IMR-90 (cell line): Measurements from ENCODE around the gene ALDH18A1. TPM values are rescaled to one million over a fixed set of nuclear protein-coding genes. Genes with fewer than 3 reads are reported as not detected.

Experiments
- ATAC-seq: fragments of 200-7000 bp; cut with Tn5 transposase; 2 replicates; pipeline ENCODE4 v1.9.1; 2020; ENCODE audit warnings: low read depth, mild to moderate bottlenecking, moderate library complexity
- BruUV-seq: library from RNA; stranded (reverse); fragments of 400-500 nt; replicated peaks from 2 replicates; lab custom pipeline; 2021; lab: Mats Ljungman, UMichigan
- CTCF ChIA-PET: fragments of 300-600 bp; formaldehyde crosslinking; extraction: SDS; loops from one replicate; lab custom pipeline; 2021; ENCODE audit warnings: antibody characterized with exemption; lab: Yijun Ruan, JAX
- POLR2A ChIA-PET: fragments of 300-600 bp; sonication (Branson Sonifier 250); formaldehyde crosslinking; loops from one replicate; lab custom pipeline; 2022; ENCODE audit warnings: antibody characterized with exemption; ENCODE audit not compliant: unreplicated experiment; lab: Charles Lee
- DNase-seq: peaks from one replicate; pipeline ENCODE4 v3.0.0; 2013
- H2AFZ ChIP-seq: replicated peaks from 2 replicates; pipeline ENCODE3; 2013; ENCODE audit warnings: low read length, mild to moderate bottlenecking; ENCODE audit not compliant: poor library complexity
- H2AK5ac ChIP-seq: 2 replicates; pipeline ENCODE4 v1.6.1; 2013; ENCODE audit warnings: low read depth, low read length, inconsistent platforms
- H2AK9ac ChIP-seq: replicated peaks from 2 replicates; pipeline ENCODE3; 2013; ENCODE audit warnings: mild to moderate bottlenecking, low read depth, low read length, moderate library complexity; ENCODE audit not compliant: poor library complexity
- H2BK120ac ChIP-seq: 2 replicates; pipeline ENCODE4 v1.6.1; 2013; ENCODE audit warnings: low read depth, low read length, inconsistent platforms
- H2BK15ac ChIP-seq: 3 replicates; pipeline ENCODE4 v1.6.1; 2013; ENCODE audit warnings: low read depth, low read length, inconsistent platforms
- H2BK20ac ChIP-seq: 2 replicates; pipeline ENCODE4 v1.6.1; 2013; ENCODE audit warnings: low read depth, mild to moderate bottlenecking, inconsistent platforms, low read length, moderate library complexity
- H2BK5ac ChIP-seq: 2 replicates; pipeline ENCODE4 v1.6.1; 2013; ENCODE audit warnings: mild to moderate bottlenecking, low read depth, low read length, inconsistent platforms; ENCODE audit not compliant: poor library complexity, severe bottlenecking
- H3K14ac ChIP-seq: replicated peaks from 2 replicates; pipeline ENCODE4 v1.6.1; 2013; ENCODE audit warnings: low read depth, low read length, inconsistent platforms
- H3K18ac ChIP-seq: 2 replicates; pipeline ENCODE4 v1.6.1; 2013; ENCODE audit warnings: low read depth, low read length, control low read depth
- H3K23ac ChIP-seq: 2 replicates; pipeline ENCODE4 v1.6.1; 2013; ENCODE audit warnings: low read depth, low read length, inconsistent platforms
- H3K27ac ChIP-seq: 2 replicates; pipeline ENCODE4 v1.5.1; 2013; ENCODE audit warnings: mild to moderate bottlenecking, control low read depth, low read length; ENCODE audit not compliant: insufficient read depth
- H3K27me3 ChIP-seq: 2 replicates; pipeline ENCODE4 v1.6.1; 2013; ENCODE audit warnings: low read length; ENCODE audit not compliant: control insufficient read depth, insufficient read depth
- H3K36me3 ChIP-seq: 2 replicates; pipeline ENCODE4 v1.6.1; 2013; ENCODE audit warnings: low read length, mixed read lengths; ENCODE audit not compliant: control insufficient read depth, insufficient read depth
- H3K4ac ChIP-seq: 2 replicates; pipeline ENCODE4 v1.6.1; 2013; ENCODE audit warnings: low read depth, low read length, inconsistent platforms
- H3K4me1 ChIP-seq: 2 replicates; pipeline ENCODE4 v1.6.1; 2013; ENCODE audit warnings: low read length, mixed read lengths; ENCODE audit not compliant: control insufficient read depth, insufficient read depth
- H3K4me2 ChIP-seq: 2 replicates; pipeline ENCODE4 v1.6.1; 2013; ENCODE audit warnings: low read depth, mild to moderate bottlenecking, control low read depth, low read length, moderate library complexity
- H3K4me3 ChIP-seq: 2 replicates; pipeline ENCODE4 v1.5.1; 2013; ENCODE audit warnings: low read depth, mild to moderate bottlenecking, control low read depth, low read length, moderate library complexity; ENCODE audit not compliant: insufficient read depth
- H3K56ac ChIP-seq: 2 replicates; pipeline ENCODE4 v1.6.1; 2013; ENCODE audit warnings: low read length, inconsistent platforms; ENCODE audit not compliant: insufficient read depth; ENCODE audit errors: extremely low read depth
- H3K79me1 ChIP-seq, 2 experiments: 2 replicates each; pipeline ENCODE4 v1.6.1; 2013; ENCODE audit warnings: low read length in 2 of 2, inconsistent platforms in 1 of 2, low read depth in 1 of 2
- H3K9ac ChIP-seq: 2 replicates; pipeline ENCODE4 v1.6.1; 2013; ENCODE audit warnings: low read depth, low read length, control low read depth
- H3K9me1 ChIP-seq: 2 replicates; pipeline ENCODE4 v1.6.1; 2013; ENCODE audit warnings: low read length, inconsistent platforms; ENCODE audit not compliant: insufficient read depth
- H3K9me3 ChIP-seq: 2 replicates; pipeline ENCODE4 v1.6.1; 2013; ENCODE audit warnings: low read length; ENCODE audit not compliant: control insufficient read depth, insufficient read depth
- H4K20me1 ChIP-seq: 2 replicates; pipeline ENCODE4 v1.6.1; 2013; ENCODE audit warnings: low read length, inconsistent platforms; ENCODE audit not compliant: insufficient read depth
- H4K5ac ChIP-seq: 2 replicates; pipeline ENCODE4 v1.6.1; 2013; ENCODE audit warnings: mild to moderate bottlenecking, low read depth, low read length, control low read depth
- H4K8ac ChIP-seq, 2 experiments: 2 replicates each; pipeline ENCODE4 v1.6.1; 2013; ENCODE audit warnings: low read depth in 2 of 2, low read length in 2 of 2, control low read depth in 1 of 2, inconsistent platforms in 1 of 2
- H4K91ac ChIP-seq: 2 replicates; pipeline ENCODE4 v1.6.1; 2013; ENCODE audit warnings: low read depth, low read length, inconsistent platforms; ENCODE audit not compliant: insufficient read depth
- BHLHE40 ChIP-seq: fragments of 150-350 bp; IDR thresholded peaks from 2 replicates; pipeline ENCODE4 v1.6.1; 2016; ENCODE audit warnings: mild to moderate bottlenecking, low read depth, low read length
- CEBPB ChIP-seq: IDR thresholded peaks from 2 replicates; pipeline ENCODE4 v1.6.1; 2012; ENCODE audit warnings: low read depth, low read length, improper control_type of control experiment
- CHD1 ChIP-seq: IDR thresholded peaks from 2 replicates; pipeline ENCODE4 v1.6.1; 2012; ENCODE audit warnings: low read depth, low read length, improper control_type of control experiment
- FOS ChIP-seq: fragments of 150-350 bp; IDR thresholded peaks from 2 replicates; pipeline ENCODE4 v1.6.1; 2016; ENCODE audit warnings: low read depth, low read length
- MAFK ChIP-seq: IDR thresholded peaks from 2 replicates; pipeline ENCODE4 v1.6.1; 2012; ENCODE audit warnings: low read depth, low read length, improper control_type of control experiment
- MAZ ChIP-seq: IDR thresholded peaks from 2 replicates; pipeline ENCODE4 v1.6.1; 2012; ENCODE audit warnings: low read depth, mild to moderate bottlenecking, low read length, improper control_type of control experiment, moderate library complexity, borderline replicate concordance
- MXI1 ChIP-seq: IDR thresholded peaks from 2 replicates; pipeline ENCODE4 v1.6.1; 2012; ENCODE audit warnings: low read depth, mild to moderate bottlenecking, low read length, moderate library complexity, borderline replicate concordance
- NFE2L2 ChIP-seq: fragments of 150-350 bp; IDR thresholded peaks from 2 replicates; pipeline ENCODE4 v1.6.1; 2016; ENCODE audit warnings: low read depth, mild to moderate bottlenecking, low read length
- POLR2A ChIP-seq: IDR thresholded peaks from 2 replicates; pipeline ENCODE4 v1.6.1; 2012; ENCODE audit warnings: mild to moderate bottlenecking, low read depth, low read length
- RAD21 ChIP-seq: IDR thresholded peaks from 2 replicates; pipeline ENCODE4 v1.6.1; 2012; ENCODE audit warnings: low read length, improper control_type of control experiment
- RCOR1 ChIP-seq: IDR thresholded peaks from 2 replicates; pipeline ENCODE4 v1.6.1; 2012; ENCODE audit warnings: mild to moderate bottlenecking, low read length, improper control_type of control experiment; ENCODE audit not compliant: insufficient replicate concordance
- RFX5 ChIP-seq: IDR thresholded peaks from 2 replicates; pipeline ENCODE4 v1.8.0; 2012; ENCODE audit warnings: low read depth, mild to moderate bottlenecking, low read length, moderate library complexity
- SMC3 ChIP-seq: fragments of 150-350 bp; IDR thresholded peaks from 2 replicates; pipeline ENCODE4 v1.6.1; 2016; ENCODE audit warnings: low read depth, mild to moderate bottlenecking, antibody characterized with exemption, low read length, moderate library complexity
- WGBS, 2 experiments: methylation state at CpG; one replicate each; pipeline versions ENCODE4 v1.1.5 to v1.1.7; 2013; ENCODE audit warnings: missing lambda C conversion rate in 2 of 2; ENCODE audit not compliant: insufficient read length in 1 of 2; ENCODE audit errors: extremely low coverage in 2 of 2; 5-methylcytosine and 5-hydroxymethylcytosine counted together
- dilution Hi-C: fragments of 300-500 bp; cut with HindIII; formaldehyde crosslinking; loops from one replicate; pipeline ENCODE4 v1.14.3; 2018; ENCODE audit warnings: low sequenced_read_pairs; ENCODE audit not compliant: unreplicated experiment
- in situ Hi-C: fragments of 300-500 bp; cut with MboI; formaldehyde crosslinking; loops from 3 replicates; pipeline ENCODE4 v1.14.3; 2019; ENCODE audit warnings: low sequenced_read_pairs, inconsistent platforms, mixed read lengths
- intact Hi-C: fragments of 100-400 bp; cut with micrococcal nuclease; formaldehyde crosslinking; loops from 2 replicates; pipeline ENCODE4 v1.10.0; 2022
- polyA plus RNA-seq, 3 experiments: library from polyadenylated mRNA; depleted of rRNA; stranded (reverse); fragments of >200 nt; gene quantifications; 2 replicates each; pipeline ENCODE4 v1.2.3, GENCODE V29; 2012; ENCODE audit warnings: low replicate concordance in 1 of 3
- total RNA-seq: library from RNA; depleted of rRNA; stranded (reverse); fragments of >200 nt; gene quantifications from 2 replicates; pipeline ENCODE4 v1.2.3, GENCODE V29; 2012
- TF ChIP-seq, protein P1 (sequence below): conservative IDR thresholded peaks from 2 replicates; pipeline ENCODE4 v1.5.1; 2012; ENCODE audit warnings: mild to moderate bottlenecking, low read depth, low read length, improper control_type of control experiment
- TF ChIP-seq, protein P2 (sequence below): fragments of 150-350 bp; IDR thresholded peaks from 2 replicates; pipeline ENCODE4 v1.6.1; 2016; ENCODE audit warnings: low read depth, mild to moderate bottlenecking, low read length, moderate library complexity, borderline replicate concordance
- TF ChIP-seq, protein P3 (sequence below): fragments of 150-350 bp; IDR thresholded peaks from 2 replicates; pipeline ENCODE4 v1.6.1; 2017; ENCODE audit warnings: mild to moderate bottlenecking, antibody characterized with exemption, low read length, low read depth

The ALDH18A1 gene
- total and polyA plus RNA-seq, 2 of the 4 experiments (the other 2 are of a cell fraction): 93.4 to 232 TPM

DNA sequence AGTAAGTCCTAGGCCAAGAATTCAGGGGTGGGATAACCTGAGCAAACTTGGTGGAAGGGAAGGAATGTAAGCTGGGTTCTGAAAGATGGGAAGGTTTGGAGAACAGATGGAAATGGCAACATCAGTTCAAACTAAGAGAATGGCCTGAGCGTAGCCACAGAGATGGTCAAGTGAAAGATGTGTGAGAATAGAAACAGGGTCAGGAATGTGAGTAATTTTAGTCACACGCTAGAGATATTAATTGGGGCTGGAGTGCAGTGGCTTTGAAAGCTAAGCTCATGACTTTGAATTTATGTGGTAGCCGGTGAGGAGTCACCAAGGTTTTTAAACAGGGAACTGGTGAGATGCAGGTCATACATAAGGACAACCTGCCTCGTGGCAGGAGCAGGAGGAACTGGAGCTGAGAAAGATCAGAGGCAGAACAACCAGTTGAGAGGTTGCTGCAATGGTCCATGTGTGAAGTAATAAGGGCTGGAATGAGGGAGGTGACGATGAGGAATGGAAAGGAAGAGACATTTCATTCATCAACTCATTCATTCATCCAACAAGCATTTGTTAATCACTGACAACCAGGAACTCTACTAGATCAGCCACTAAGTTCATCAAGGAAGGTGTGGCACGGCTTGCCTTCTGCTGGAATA, 82.4 kb downstream of the ALDH18A1 start:
- Histone ChIP-seq H2AFZ (no peak overlapping the region), H2AK5ac (no peak overlapping the region), H2AK9ac (no peak overlapping the region), H3K36me3 (no peaks in the 10 kb centered on the region), H3K9me1 (no peaks in the 10 kb centered on the region), H2BK120ac (no peak overlapping the region), H3K4me3 (no peak overlapping the region), H2BK5ac (no peak overlapping the region), H3K27me3 (peaks cover 5% of the 10 kb centered on the region), H3K4ac (no peak overlapping the region), H3K56ac (no peak overlapping the region), H3K79me1 (no peaks in the 10 kb centered on the region), H3K23ac (no peak overlapping the region), H3K9me3 (no peaks in the 10 kb centered on the region), H4K20me1 (no peaks in the 10 kb centered on the region), H4K8ac (no peak overlapping the region), H3K4me2 (no peak overlapping the region), H3K27ac (no peak overlapping the region), H3K18ac (no peak overlapping the region), H2BK15ac (no peak overlapping the region), H3K4me1 (no peaks in the 10 kb centered on the region), H4K5ac (no peak overlapping the region), H4K91ac (no peak overlapping the region), H3K9ac (no peak overlapping the region), H3K14ac (no peak overlapping the region), H2BK20ac (no peak overlapping the region)
- intact Hi-C loops: no loop called here
- BruUV-seq: no TSS peak
- ChIA-PET POLR2A (no interaction called here), CTCF (no interaction called here)
- TF ChIP-seq CEBPB: no peak
- TF ChIP-seq, protein P1, sequence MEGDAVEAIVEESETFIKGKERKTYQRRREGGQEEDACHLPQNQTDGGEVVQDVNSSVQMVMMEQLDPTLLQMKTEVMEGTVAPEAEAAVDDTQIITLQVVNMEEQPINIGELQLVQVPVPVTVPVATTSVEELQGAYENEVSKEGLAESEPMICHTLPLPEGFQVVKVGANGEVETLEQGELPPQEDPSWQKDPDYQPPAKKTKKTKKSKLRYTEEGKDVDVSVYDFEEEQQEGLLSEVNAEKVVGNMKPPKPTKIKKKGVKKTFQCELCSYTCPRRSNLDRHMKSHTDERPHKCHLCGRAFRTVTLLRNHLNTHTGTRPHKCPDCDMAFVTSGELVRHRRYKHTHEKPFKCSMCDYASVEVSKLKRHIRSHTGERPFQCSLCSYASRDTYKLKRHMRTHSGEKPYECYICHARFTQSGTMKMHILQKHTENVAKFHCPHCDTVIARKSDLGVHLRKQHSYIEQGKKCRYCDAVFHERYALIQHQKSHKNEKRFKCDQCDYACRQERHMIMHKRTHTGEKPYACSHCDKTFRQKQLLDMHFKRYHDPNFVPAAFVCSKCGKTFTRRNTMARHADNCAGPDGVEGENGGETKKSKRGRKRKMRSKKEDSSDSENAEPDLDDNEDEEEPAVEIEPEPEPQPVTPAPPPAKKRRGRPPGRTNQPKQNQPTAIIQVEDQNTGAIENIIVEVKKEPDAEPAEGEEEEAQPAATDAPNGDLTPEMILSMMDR: no peak
- TF ChIP-seq, protein P2, sequence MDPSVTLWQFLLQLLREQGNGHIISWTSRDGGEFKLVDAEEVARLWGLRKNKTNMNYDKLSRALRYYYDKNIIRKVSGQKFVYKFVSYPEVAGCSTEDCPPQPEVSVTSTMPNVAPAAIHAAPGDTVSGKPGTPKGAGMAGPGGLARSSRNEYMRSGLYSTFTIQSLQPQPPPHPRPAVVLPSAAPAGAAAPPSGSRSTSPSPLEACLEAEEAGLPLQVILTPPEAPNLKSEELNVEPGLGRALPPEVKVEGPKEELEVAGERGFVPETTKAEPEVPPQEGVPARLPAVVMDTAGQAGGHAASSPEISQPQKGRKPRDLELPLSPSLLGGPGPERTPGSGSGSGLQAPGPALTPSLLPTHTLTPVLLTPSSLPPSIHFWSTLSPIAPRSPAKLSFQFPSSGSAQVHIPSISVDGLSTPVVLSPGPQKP: no peak
- no peak for TF ChIP-seq RAD21
- TF ChIP-seq MXI1: no peak
- no peak for TF ChIP-seq CHD1
- TF ChIP-seq, protein P3, sequence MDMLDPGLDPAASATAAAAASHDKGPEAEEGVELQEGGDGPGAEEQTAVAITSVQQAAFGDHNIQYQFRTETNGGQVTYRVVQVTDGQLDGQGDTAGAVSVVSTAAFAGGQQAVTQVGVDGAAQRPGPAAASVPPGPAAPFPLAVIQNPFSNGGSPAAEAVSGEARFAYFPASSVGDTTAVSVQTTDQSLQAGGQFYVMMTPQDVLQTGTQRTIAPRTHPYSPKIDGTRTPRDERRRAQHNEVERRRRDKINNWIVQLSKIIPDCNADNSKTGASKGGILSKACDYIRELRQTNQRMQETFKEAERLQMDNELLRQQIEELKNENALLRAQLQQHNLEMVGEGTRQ: no peak
- no peak for TF ChIP-seq RFX5
- TF ChIP-seq NFE2L2: no peak
- no peak for TF ChIP-seq BHLHE40
- TF ChIP-seq SMC3: no peak
- no peak for TF ChIP-seq RCOR1
- no peak for TF ChIP-seq POLR2A
- TF ChIP-seq MAZ: no peak
- no peak for TF ChIP-seq MAFK
- TF ChIP-seq FOS: no peak
- in situ Hi-C loops: no loop called here
- DNase-seq (no peak), ATAC-seq (no peak)
- 70% methylated on average over 4 of the region's 6 CpGs; no CpG with 5 or more reads in 1 of the 2 experiments for WGBS, 2 experiments
- dilution Hi-C loops: no loop called here
